Measurements from ENCODE around the gene SCRN2.
A peak's percentile ranks its signal among the peaks of the same experiment; 100 is the strongest.

The SCRN2 gene

DNA sequence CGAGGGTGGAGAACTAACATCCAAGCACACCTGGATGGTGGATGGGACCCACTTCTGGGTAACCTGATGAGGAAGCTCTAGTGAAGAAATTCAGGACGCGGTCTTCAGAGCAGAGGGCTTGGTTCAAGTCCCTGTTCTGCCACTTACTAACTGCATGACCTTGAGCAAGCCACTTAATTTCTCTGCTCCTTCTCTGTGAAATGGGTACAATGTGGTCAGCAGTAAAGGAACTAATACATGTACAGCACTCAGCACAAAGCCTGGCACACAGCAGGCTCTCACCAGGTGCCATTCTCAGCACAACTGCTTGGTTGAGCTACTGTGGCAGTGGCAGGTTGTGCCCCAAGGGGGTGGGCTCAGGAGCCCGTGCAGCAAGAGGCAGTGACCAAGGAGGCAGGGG, 17.6 kb downstream of the SCRN2 start:
- TF ChIP-seq CTCF (IDR thresholded peaks at IDR 0.05; ENCODE audit: low read depth, low read length) = no peak
- Histone ChIP-seq H3K9me3 (ENCODE audit: severe bottlenecking) (no peaks in the 10 kb centered on the region), H3K36me3 (peaks cover 54% of the 10 kb centered on the region), H3K4me3 (ENCODE audit: low read depth, low read length) (no peak overlapping the region), H3K27me3 (ENCODE audit: insufficient read depth, low read depth, severe bottlenecking) (no peaks in the 10 kb centered on the region), H3K27ac (no peak overlapping the region)
- no peak for DNase-seq

GRCh38 chr17:47822785-47823184, 18.3 kb downstream of the SCRN2 start:
- TF ChIP-seq CTCF (IDR thresholded peaks at IDR 0.05; ENCODE audit: low read depth, low read length) = no peak
- H3K9me3 ChIP-seq (ENCODE audit: severe bottlenecking) = no peaks in the 10 kb centered on the region
- H3K27ac ChIP-seq = no peak overlapping the region
- no peaks in the 10 kb centered on the region for H3K27me3 ChIP-seq (ENCODE audit: insufficient read depth, low read depth, severe bottlenecking)
- no peak for DNase-seq
- peaks cover 53% of the 10 kb centered on the region for H3K36me3 ChIP-seq
- H3K4me3 ChIP-seq (ENCODE audit: low read depth, low read length) = no peak overlapping the region

- peak; percentile 52 for TF ChIP-seq CTCF (IDR thresholded peaks at IDR 0.05; ENCODE audit: low read depth, low read length)
- peak within 1 kb of the TSS; percentile 33 for H3K27ac ChIP-seq
- peaks cover 50% of the 10 kb centered on the region for H3K36me3 ChIP-seq
- no peaks in the 10 kb centered on the region for H3K27me3 ChIP-seq (ENCODE audit: insufficient read depth, low read depth, severe bottlenecking)
- peak within 1 kb of the TSS; percentile 61 for H3K4me3 ChIP-seq (ENCODE audit: low read depth, low read length)
- no peaks in the 10 kb centered on the region for H3K9me3 ChIP-seq (ENCODE audit: severe bottlenecking)
- DNase-seq = peak; percentile 96
Observed at GRCh38 chr17:47821424-47822391, 19.4 kb downstream of the SCRN2 start, which contains the start of gene OSBPL7. TSS of gene OSBPL7 (minus strand) at chr17:47821794. CDS start at chr17:47820278, 1,516 bp downstream.

DNA sequence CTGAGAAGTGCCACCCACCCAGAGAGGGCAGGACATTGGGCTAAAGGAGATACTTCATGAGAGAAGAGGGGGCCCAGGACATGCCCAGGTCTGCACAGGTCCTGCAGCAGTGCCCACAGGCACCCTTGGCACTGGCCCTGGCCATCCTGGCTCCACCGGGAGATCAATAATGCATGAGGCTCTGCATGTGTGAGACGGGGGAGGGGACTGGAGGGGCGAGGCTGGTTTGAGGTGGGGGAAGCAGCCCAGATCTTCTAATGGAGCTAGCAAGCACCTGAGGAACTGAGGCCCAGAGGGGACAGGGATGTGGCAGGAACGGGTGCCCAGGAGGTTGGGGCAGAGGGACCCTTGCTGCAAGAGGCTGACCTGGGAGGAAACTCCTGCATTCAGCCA, 20.0 kb downstream of the SCRN2 start:
- H3K27ac ChIP-seq = peak overlapping the region; percentile 33
- H3K27me3 ChIP-seq (ENCODE audit: insufficient read depth, low read depth, severe bottlenecking) = no peaks in the 10 kb centered on the region
- no peak for TF ChIP-seq CTCF (IDR thresholded peaks at IDR 0.05; ENCODE audit: low read depth, low read length)
- H3K4me3 ChIP-seq (ENCODE audit: low read depth, low read length) = peak overlapping the region; percentile 61
- no peak for DNase-seq
- no peaks in the 10 kb centered on the region for H3K9me3 ChIP-seq (ENCODE audit: severe bottlenecking)
- H3K36me3 ChIP-seq = peaks cover 50% of the 10 kb centered on the region

GRCh38 chr17:47820033-47820789, 20.9 kb downstream of the SCRN2 start:
- DNase-seq = no peak

More at GRCh38 chr17:47820033-47820789, 20.9 kb downstream of the SCRN2 start:
- H3K36me3 ChIP-seq = peaks cover 52% of the 10 kb centered on the region
- no peaks in the 10 kb centered on the region for H3K9me3 ChIP-seq (ENCODE audit: severe bottlenecking)
- H3K27ac ChIP-seq = no peak overlapping the region
- no peak for TF ChIP-seq CTCF (IDR thresholded peaks at IDR 0.05; ENCODE audit: low read depth, low read length)
- no peak overlapping the region for H3K4me3 ChIP-seq (ENCODE audit: low read depth, low read length)
- no peaks in the 10 kb centered on the region for H3K27me3 ChIP-seq (ENCODE audit: insufficient read depth, low read depth, severe bottlenecking)

Data from WERI-Rb-1 (cell line).